ENCODE results near the gene TBX19. TPM values are rescaled to one million over a fixed set of nuclear protein-coding genes. Genes with fewer than 3 reads are reported as not detected.

TBX19 gene
- total RNA-seq, 1 experiment from 2014 or later: 3.0 TPM

- H3K27ac ChIP-seq (ENCODE audit: low read depth, low read length): peak overlapping the region; percentile 52; the same call in 1 of the 2 replicates
- peak overlapping the region; percentile 70 for H3K4me2 ChIP-seq (ENCODE audit: low read length)
- peaks cover 19 to 35% of the 10 kb centered on the region in 2 experiments for H3K4me1 ChIP-seq (ENCODE audit: control insufficient read depth in 1 of 2, insufficient read depth in 2 of 2, low read length in 2 of 2)
- no peaks in the 10 kb centered on the region for H3K27me3 ChIP-seq (ENCODE audit: insufficient read depth, low read length)
- no peaks in the 10 kb centered on the region for H3K9me3 ChIP-seq (ENCODE audit: control insufficient read depth in 1 of 2, insufficient read depth in 1 of 2, low read depth in 1 of 2, low read length in 2 of 2)
- peak overlapping the region; percentile 37 for H3K9ac ChIP-seq (ENCODE audit: low read length)
- H3K4me3 ChIP-seq (replicated peaks in 1 of 2; ENCODE audit: low read depth in 1 of 2, low read length in 2 of 2): 0 out of 4 replicates have a peak overlapping the region, but pooled peaks of 1 of the 2 experiments have one; percentile 11
- no peak overlapping the region for H2AFZ ChIP-seq (ENCODE audit: low read depth, low read length, poor library complexity, severe bottlenecking)
- no peaks in the 10 kb centered on the region for H3K9me2 ChIP-seq (ENCODE audit: insufficient read depth)
- no peaks in the 10 kb centered on the region for H3K36me3 ChIP-seq (ENCODE audit: control insufficient read depth in 1 of 2, insufficient read depth in 2 of 2, low read length in 2 of 2)
- intact Hi-C loops (cut with micrococcal nuclease): no loop called here
- no peaks in the 10 kb centered on the region for H4K20me1 ChIP-seq (ENCODE audit: insufficient read depth)
- ATAC-seq: peak; percentile 85
- ChIA-PET RAD21 (ENCODE audit: low non-redundant PET in 1 of 2, low total read pairs in 2 of 2, uncharacterized antibody in 2 of 2, unreplicated experiment in 2 of 2) (no interaction called here), CTCF (interaction anchor here (0.6 to 1.1 kb wide), 2 partner anchors 41 to 64 kb away, joined by 3 read pairs; no protein-coding TSS in a partner anchor), POLR2A (no interaction called here)
- no TSS peak for BruUV-seq (replicated peaks)
- TF ChIP-seq TCF7L2 (IDR thresholded peaks at IDR 0.05; ENCODE audit: borderline replicate concordance, extremely low read depth, insufficient read depth, insufficient read length): no peak
- no peak for TF ChIP-seq EZH2 (IDR thresholded peaks at IDR 0.05)
- TF ChIP-seq MAX (IDR thresholded peaks at IDR 0.05): 0 out of 2 replicates have a peak, but pooled peaks have one; percentile 36
- 0 out of 2 replicates have a peak, but pooled peaks have one; percentile 23 for TF ChIP-seq JUND (IDR thresholded peaks at IDR 0.05)
- peak; percentile 36; the same call in 1 of the 2 replicates for TF ChIP-seq FOSL1 (IDR thresholded peaks at IDR 0.05; ENCODE audit: low read depth)
- peak; percentile 43 for TF ChIP-seq SP1 (IDR thresholded peaks at IDR 0.05; ENCODE audit: low read depth)
- no peak for TF ChIP-seq POLR2A (IDR thresholded peaks at IDR 0.05; ENCODE audit: borderline replicate concordance, extremely low read depth, insufficient read depth, insufficient read length)
- 0 out of 2 replicates have a peak, but pooled peaks have one; percentile 39 for TF ChIP-seq CEBPB (IDR thresholded peaks at IDR 0.05; ENCODE audit: low read depth)
- H3K79me2 ChIP-seq (ENCODE audit: insufficient read depth, low read length): no peaks in the 10 kb centered on the region
- DNase-seq (ENCODE audit: low read depth, low spot score): peak; percentile 57
Observed at GRCh38 chr1:168301664-168302320, 21.1 kb downstream of the TBX19 start.

Data from HCT116 (cell line).